Measurements from ENCODE around the gene IER5. TPM values are rescaled to one million over a fixed set of nuclear protein-coding genes. Genes with fewer than 3 reads are reported as not detected.

The IER5 gene
- total RNA-seq, 1 experiment from 2014 or later, result 18.2 TPM

DNA sequence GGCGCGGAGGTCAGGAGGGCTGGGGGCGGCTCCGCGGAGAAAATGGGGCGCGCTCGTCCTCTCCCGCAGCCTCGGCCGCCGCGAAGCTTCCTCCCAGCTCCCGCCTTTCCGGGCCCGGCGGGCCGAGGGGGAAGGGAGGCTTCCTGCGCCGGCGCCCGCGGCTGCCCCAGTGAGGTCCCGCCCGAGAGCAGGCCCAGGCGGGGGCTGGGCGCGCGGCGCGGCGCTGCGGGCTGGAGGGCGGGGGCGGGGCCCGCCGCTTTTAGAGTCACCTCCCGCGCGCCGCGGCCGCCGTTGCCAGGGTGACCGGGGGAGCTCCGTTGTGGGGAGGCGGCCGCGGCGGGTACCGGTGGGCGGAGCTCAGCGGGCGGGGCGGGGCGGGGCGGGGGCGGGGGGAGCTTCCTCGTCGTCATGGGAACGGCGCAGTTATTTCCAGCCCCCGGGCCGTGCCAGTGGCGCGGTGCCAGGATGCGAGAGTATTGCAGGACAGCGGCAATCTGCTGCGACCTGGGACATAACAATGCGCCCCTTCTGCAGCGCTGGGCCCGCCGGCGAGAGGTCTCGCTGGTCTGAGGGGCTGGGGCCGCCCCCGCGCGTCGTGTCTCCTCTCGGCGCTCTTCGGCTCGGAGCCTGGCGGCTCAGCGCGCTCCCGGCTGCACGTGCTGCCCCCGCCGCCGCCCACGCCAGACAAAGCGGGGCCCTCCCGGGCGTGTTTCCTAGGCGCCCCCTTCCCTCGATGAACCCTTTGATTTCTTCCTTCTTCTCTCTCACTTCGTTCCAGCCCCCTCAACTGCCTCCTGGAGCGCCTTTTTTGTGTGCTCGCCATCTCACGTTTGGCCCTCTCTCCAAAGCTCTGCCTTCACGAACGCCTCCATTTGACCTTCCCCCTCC, 16.9 kb downstream of the IER5 start:
- DNase-seq (ENCODE audit: low spot score) (peak; percentile 89), ATAC-seq (peak; percentile 63)
- no peak overlapping the region for H3K27ac Mint-ChIP-seq
- no peaks in the 10 kb centered on the region for H3K36me3 Mint-ChIP-seq
- ChIA-PET POLR2A (interaction anchor here (0.6 to 3.1 kb wide), 10 partner anchors 15 to 182 kb away, joined by 3 to 12 read pairs (median 4); partner anchors contain the start of genes IER5 and STX6), CTCF (interaction anchor here (0.8 to 2.4 kb wide), 15 partner anchors 10 to 182 kb away, joined by 3 to 27 read pairs (median 4); no protein-coding TSS in a partner anchor)
- peaks cover 73% of the 10 kb centered on the region for H3K27me3 Mint-ChIP-seq (ENCODE audit: low read depth)
- H3K4me3 Mint-ChIP-seq, result peak overlapping the region; percentile 85
- H3K9me3 Mint-ChIP-seq, result 0 out of 2 replicates have a peak, but pooled peaks cover 3% of the 10 kb centered on the region
- peaks cover 83% of the 10 kb centered on the region for H3K4me1 Mint-ChIP-seq
- TF ChIP-seq GABPB1 (CRISPR knock-in tag; IDR thresholded peaks at IDR 0.05), result peak; percentile 61; the same call in 1 of the 2 replicates
- TF ChIP-seq FOXK1 (CRISPR knock-in tag; IDR thresholded peaks at IDR 0.05), result no peak
- TF ChIP-seq, protein P1, sequence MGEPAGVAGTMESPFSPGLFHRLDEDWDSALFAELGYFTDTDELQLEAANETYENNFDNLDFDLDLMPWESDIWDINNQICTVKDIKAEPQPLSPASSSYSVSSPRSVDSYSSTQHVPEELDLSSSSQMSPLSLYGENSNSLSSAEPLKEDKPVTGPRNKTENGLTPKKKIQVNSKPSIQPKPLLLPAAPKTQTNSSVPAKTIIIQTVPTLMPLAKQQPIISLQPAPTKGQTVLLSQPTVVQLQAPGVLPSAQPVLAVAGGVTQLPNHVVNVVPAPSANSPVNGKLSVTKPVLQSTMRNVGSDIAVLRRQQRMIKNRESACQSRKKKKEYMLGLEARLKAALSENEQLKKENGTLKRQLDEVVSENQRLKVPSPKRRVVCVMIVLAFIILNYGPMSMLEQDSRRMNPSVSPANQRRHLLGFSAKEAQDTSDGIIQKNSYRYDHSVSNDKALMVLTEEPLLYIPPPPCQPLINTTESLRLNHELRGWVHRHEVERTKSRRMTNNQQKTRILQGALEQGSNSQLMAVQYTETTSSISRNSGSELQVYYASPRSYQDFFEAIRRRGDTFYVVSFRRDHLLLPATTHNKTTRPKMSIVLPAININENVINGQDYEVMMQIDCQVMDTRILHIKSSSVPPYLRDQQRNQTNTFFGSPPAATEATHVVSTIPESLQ (CRISPR knock-in tag; IDR thresholded peaks at IDR 0.05), result no peak
- TF ChIP-seq, protein P2, sequence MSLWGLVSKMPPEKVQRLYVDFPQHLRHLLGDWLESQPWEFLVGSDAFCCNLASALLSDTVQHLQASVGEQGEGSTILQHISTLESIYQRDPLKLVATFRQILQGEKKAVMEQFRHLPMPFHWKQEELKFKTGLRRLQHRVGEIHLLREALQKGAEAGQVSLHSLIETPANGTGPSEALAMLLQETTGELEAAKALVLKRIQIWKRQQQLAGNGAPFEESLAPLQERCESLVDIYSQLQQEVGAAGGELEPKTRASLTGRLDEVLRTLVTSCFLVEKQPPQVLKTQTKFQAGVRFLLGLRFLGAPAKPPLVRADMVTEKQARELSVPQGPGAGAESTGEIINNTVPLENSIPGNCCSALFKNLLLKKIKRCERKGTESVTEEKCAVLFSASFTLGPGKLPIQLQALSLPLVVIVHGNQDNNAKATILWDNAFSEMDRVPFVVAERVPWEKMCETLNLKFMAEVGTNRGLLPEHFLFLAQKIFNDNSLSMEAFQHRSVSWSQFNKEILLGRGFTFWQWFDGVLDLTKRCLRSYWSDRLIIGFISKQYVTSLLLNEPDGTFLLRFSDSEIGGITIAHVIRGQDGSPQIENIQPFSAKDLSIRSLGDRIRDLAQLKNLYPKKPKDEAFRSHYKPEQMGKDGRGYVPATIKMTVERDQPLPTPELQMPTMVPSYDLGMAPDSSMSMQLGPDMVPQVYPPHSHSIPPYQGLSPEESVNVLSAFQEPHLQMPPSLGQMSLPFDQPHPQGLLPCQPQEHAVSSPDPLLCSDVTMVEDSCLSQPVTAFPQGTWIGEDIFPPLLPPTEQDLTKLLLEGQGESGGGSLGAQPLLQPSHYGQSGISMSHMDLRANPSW (CRISPR knock-in tag; conservative IDR thresholded peaks at IDR 0.05; ENCODE audit: low read depth), result no peak
- no peak; the same call in 1 of the 2 replicates for TF ChIP-seq ZNF423 (CRISPR knock-in tag; IDR thresholded peaks at IDR 0.05)
- 0 out of 2 replicates have a peak, but pooled peaks have one; percentile 27 for TF ChIP-seq ZBTB21 (CRISPR knock-in tag; IDR thresholded peaks at IDR 0.05; ENCODE audit: borderline replicate concordance)
- 0 out of 2 replicates have a peak, but pooled peaks have one; percentile 6 for TF ChIP-seq ESRRA (CRISPR knock-in tag; IDR thresholded peaks at IDR 0.05; ENCODE audit: borderline replicate concordance)
- TF ChIP-seq ZNF671 (CRISPR knock-in tag; IDR thresholded peaks at IDR 0.05), result no peak
- TF ChIP-seq PRRX2 (CRISPR knock-in tag; IDR thresholded peaks at IDR 0.05), result no peak
- no peak for TF ChIP-seq MXD4 (CRISPR knock-in tag; IDR thresholded peaks at IDR 0.05; ENCODE audit: borderline replicate concordance)
- TF ChIP-seq ZNF396 (CRISPR knock-in tag; IDR thresholded peaks at IDR 0.05; ENCODE audit: borderline replicate concordance), result no peak
- TF ChIP-seq, protein P3, sequence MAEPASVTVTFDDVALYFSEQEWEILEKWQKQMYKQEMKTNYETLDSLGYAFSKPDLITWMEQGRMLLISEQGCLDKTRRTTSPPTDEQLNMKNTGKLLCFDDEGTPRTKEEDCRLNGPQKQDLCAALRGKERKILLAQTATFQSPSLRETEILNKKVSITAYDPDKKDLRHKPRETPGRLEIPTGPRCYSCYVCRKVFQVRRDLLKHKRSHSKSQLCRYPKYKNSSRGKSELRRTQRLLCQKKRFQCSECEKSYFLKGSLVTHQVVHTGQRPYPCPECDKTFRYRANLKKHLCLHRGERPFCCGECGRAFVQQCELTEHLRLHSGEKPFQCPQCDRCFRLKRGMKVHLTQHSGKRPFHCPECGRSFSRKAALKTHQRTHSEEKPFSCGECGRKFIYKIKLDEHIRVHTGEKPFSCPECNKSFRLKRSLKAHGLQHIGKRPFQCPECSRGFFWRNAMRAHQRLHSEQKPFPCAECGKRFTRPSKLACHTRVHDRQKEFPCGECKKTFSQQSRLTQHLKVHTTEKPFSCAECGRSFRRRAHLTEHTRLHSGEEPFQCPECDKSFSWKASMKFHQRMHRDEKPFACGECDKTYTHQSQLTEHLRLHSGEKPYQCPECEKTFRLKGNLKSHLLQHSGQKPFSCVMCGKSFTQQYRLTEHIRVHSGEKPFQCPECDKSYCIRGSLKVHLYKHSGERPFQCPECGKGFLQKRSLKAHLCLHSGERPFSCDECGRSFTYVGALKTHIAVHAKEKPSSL (CRISPR knock-in tag; conservative IDR thresholded peaks at IDR 0.05), result no peak
- TF ChIP-seq ELF4 (CRISPR knock-in tag; IDR thresholded peaks at IDR 0.05; ENCODE audit: low read depth), result 0 out of 2 replicates have a peak, but pooled peaks have one; percentile 29
- TF ChIP-seq ATF1 (CRISPR knock-in tag; IDR thresholded peaks at IDR 0.05), result no peak
- TF ChIP-seq ZNF121 (CRISPR knock-in tag; IDR thresholded peaks at IDR 0.05), result no peak
- no peak for TF ChIP-seq OVOL2 (CRISPR knock-in tag; IDR thresholded peaks at IDR 0.05; ENCODE audit: borderline replicate concordance)
- TF ChIP-seq MYBL2 (CRISPR knock-in tag; IDR thresholded peaks at IDR 0.05), result no peak; the same call in 1 of the 2 replicates
- TF ChIP-seq ZNF317 (CRISPR knock-in tag; IDR thresholded peaks at IDR 0.05; ENCODE audit: borderline replicate concordance, low read depth), result no peak
- no peak for TF ChIP-seq IRF2 (CRISPR knock-in tag; IDR thresholded peaks at IDR 0.05; ENCODE audit: borderline replicate concordance, low read depth)
- TF ChIP-seq JUN (CRISPR knock-in tag; IDR thresholded peaks at IDR 0.05), result no peak; the same call in 1 of the 2 replicates
- TF ChIP-seq, protein P4, sequence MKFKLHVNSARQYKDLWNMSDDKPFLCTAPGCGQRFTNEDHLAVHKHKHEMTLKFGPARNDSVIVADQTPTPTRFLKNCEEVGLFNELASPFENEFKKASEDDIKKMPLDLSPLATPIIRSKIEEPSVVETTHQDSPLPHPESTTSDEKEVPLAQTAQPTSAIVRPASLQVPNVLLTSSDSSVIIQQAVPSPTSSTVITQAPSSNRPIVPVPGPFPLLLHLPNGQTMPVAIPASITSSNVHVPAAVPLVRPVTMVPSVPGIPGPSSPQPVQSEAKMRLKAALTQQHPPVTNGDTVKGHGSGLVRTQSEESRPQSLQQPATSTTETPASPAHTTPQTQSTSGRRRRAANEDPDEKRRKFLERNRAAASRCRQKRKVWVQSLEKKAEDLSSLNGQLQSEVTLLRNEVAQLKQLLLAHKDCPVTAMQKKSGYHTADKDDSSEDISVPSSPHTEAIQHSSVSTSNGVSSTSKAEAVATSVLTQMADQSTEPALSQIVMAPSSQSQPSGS (CRISPR knock-in tag; IDR thresholded peaks at IDR 0.05; ENCODE audit: borderline replicate concordance, low read depth), result no peak
- TF ChIP-seq, protein P5, sequence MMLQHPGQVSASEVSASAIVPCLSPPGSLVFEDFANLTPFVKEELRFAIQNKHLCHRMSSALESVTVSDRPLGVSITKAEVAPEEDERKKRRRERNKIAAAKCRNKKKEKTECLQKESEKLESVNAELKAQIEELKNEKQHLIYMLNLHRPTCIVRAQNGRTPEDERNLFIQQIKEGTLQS (CRISPR knock-in tag; conservative IDR thresholded peaks at IDR 0.05), result no peak
- TF ChIP-seq, protein P6, sequence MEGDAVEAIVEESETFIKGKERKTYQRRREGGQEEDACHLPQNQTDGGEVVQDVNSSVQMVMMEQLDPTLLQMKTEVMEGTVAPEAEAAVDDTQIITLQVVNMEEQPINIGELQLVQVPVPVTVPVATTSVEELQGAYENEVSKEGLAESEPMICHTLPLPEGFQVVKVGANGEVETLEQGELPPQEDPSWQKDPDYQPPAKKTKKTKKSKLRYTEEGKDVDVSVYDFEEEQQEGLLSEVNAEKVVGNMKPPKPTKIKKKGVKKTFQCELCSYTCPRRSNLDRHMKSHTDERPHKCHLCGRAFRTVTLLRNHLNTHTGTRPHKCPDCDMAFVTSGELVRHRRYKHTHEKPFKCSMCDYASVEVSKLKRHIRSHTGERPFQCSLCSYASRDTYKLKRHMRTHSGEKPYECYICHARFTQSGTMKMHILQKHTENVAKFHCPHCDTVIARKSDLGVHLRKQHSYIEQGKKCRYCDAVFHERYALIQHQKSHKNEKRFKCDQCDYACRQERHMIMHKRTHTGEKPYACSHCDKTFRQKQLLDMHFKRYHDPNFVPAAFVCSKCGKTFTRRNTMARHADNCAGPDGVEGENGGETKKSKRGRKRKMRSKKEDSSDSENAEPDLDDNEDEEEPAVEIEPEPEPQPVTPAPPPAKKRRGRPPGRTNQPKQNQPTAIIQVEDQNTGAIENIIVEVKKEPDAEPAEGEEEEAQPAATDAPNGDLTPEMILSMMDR (IDR thresholded peaks at IDR 0.05), result no peak
- no peak for TF ChIP-seq JAZF1 (CRISPR knock-in tag; IDR thresholded peaks at IDR 0.05)
